Spinal cord (tissue), 10 donors: ENCODE measurements around the gene FAM174C. TPM values are rescaled to one million over a fixed set of nuclear protein-coding genes. Genes with fewer than 3 reads are reported as not detected.

Source experiments
- DNase-seq, 6 donors: peaks; one replicate each; pipeline versions ENCODE4 v3.0.0 to v3.0.0-alpha.2; 2013 to 2015; ENCODE audit warnings: low spot score in 6 of 6, low read depth in 4 of 6
- H3K27ac ChIP-seq: one replicate; pipeline ENCODE4 v1.5.1; 2013; ENCODE audit warnings: low read depth, low read length, control low read depth
- H3K27me3 ChIP-seq: one replicate; pipeline ENCODE4 v1.6.1; 2013; ENCODE audit warnings: low read length; ENCODE audit not compliant: control insufficient read depth, insufficient read depth
- H3K36me3 ChIP-seq: one replicate; pipeline ENCODE4 v1.6.1; 2013; ENCODE audit warnings: low read length; ENCODE audit not compliant: control insufficient read depth, insufficient read depth
- H3K4me1 ChIP-seq: one replicate; pipeline ENCODE4 v1.6.1; 2013; ENCODE audit warnings: low read length; ENCODE audit not compliant: control insufficient read depth, insufficient read depth
- H3K4me3 ChIP-seq: one replicate; pipeline ENCODE4 v1.5.1; 2013; ENCODE audit warnings: low read depth, low read length, control low read depth
- H3K9me3 ChIP-seq: one replicate; pipeline ENCODE4 v1.6.1; 2013; ENCODE audit warnings: low read length; ENCODE audit not compliant: control insufficient read depth, insufficient read depth
- WGBS: methylation state at CpG from one replicate; pipeline ENCODE4 v1.1.5; 2013; ENCODE audit warnings: missing lambda C conversion rate; ENCODE audit not compliant: insufficient coverage; 5-methylcytosine and 5-hydroxymethylcytosine counted together
- polyA plus RNA-seq, 2 donors: library from polyadenylated mRNA; unstranded; fragments of 120-200 nt; gene quantifications; one replicate each; pipeline ENCODE4 v1.2.1, GENCODE V29; 2013; ENCODE audit not compliant: insufficient read length in 2 of 2
- total RNA-seq, 2 donors: library from RNA; depleted of rRNA in 1 of 2; stranded (reverse); fragments of 120-200 nt in 1 of 2; fragments of >200 nt in 1 of 2; gene quantifications; one replicate each; pipeline versions ENCODE4 v1.2.3 to v1.2.4, GENCODE V29; 2013 to 2014
- donor health status: healthy.

FAM174C gene
- total and polyA plus RNA-seq, 4 donors, result 3.7 to 32.9 (median 25.2) TPM

DNA sequence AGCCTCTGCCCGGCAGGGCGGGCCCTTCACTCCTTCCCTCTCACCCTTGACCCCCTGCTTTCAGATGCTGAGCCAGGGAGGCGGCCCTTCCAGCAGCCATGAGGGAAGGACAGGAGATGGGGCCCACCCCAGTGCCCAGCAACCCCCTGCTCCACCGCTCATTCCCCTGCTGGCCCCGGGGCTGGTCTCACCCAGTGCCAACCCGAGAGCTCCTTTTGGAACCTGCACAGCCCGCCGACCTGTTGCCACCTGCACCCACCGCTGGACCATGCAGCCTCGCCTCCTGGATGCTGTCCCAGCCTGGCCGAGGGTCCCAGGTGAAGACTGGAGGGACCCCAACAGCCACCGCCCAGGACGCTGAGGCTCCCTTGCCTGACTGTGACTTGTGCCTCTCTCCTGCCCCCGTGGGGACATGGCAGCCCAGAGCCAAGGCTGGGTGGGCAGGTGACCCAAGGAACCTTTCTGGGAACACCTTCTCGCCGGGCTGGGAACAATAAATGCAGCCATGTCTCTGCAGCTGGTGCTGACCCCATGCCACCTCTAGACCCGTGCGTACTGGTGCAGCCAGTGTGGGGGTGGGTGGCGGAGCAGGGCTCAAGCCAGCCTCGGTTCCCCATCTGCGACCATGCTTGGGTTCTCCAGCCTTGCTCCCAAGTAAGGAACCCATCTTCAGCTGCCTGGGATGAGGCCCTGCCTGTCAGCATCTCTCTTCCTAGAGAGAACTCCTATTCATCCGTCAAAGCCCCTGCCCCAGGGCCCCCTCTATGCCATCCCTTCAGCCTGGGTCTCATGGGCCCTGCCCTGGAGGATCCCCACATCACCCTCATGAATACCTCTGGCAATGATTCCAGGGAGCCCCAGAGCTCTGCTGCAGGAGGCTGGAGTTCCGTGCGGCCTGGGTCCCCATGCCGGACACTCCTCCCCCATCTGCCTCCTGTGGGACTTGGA is 3.7 kb downstream of the FAM174C start:
- peaks cover 66% of the 10 kb centered on the region for H3K36me3 ChIP-seq
- H3K27me3 ChIP-seq, result no peaks in the 10 kb centered on the region
- 90% methylated on average over 25 of the region's 25 CpGs for WGBS
- no peak overlapping the region for H3K4me3 ChIP-seq
- no peak for DNase-seq
- H3K27ac ChIP-seq, result no peak overlapping the region
- H3K9me3 ChIP-seq, result no peaks in the 10 kb centered on the region
- H3K4me1 ChIP-seq, result peaks cover 51% of the 10 kb centered on the region

GRCh38 chr19:1279782-1280341 is 4.5 kb downstream of the FAM174C start:
- WGBS, result 31% methylated on average over 10 of the region's 10 CpGs
- H3K27ac ChIP-seq, result no peak overlapping the region
- H3K9me3 ChIP-seq, result no peaks in the 10 kb centered on the region
- peaks cover 57% of the 10 kb centered on the region for H3K36me3 ChIP-seq
- DNase-seq, result peak in 3 of 6 donors; percentile 66 to 94 (median 93)
- H3K27me3 ChIP-seq, result no peaks in the 10 kb centered on the region
- H3K4me3 ChIP-seq, result no peak overlapping the region
- H3K4me1 ChIP-seq, result peaks cover 43% of the 10 kb centered on the region

- WGBS, result 85% methylated on average over 41 of the region's 53 CpGs
- no peak overlapping the region for H3K27ac ChIP-seq
Observed at GRCh38 chr19:1280636-1281568, 5.6 kb downstream of the FAM174C start.

GRCh38 chr19:1281569-1282287 is 6.4 kb downstream of the FAM174C start:
- Histone ChIP-seq H3K4me3 (no peak overlapping the region), H3K36me3 (peaks cover 48% of the 10 kb centered on the region), H3K4me1 (peaks cover 39% of the 10 kb centered on the region), H3K27me3 (no peaks in the 10 kb centered on the region), H3K9me3 (no peaks in the 10 kb centered on the region), H3K27ac (no peak overlapping the region)
- DNase-seq, result no peak
- WGBS, result 71% methylated on average over 12 of the region's 15 CpGs

More at GRCh38 chr19:1280636-1281568, 5.6 kb downstream of the FAM174C start:
- H3K9me3 ChIP-seq, result no peaks in the 10 kb centered on the region
- no peak overlapping the region for H3K4me3 ChIP-seq
- DNase-seq, result no peak
- peaks cover 53% of the 10 kb centered on the region for H3K36me3 ChIP-seq
- no peaks in the 10 kb centered on the region for H3K27me3 ChIP-seq
- H3K4me1 ChIP-seq, result peaks cover 43% of the 10 kb centered on the region

- Histone ChIP-seq H3K4me3 (no peak overlapping the region), H3K27ac (no peak overlapping the region), H3K4me1 (peaks cover 44% of the 10 kb centered on the region), H3K9me3 (no peaks in the 10 kb centered on the region), H3K36me3 (peaks cover 47% of the 10 kb centered on the region), H3K27me3 (no peaks in the 10 kb centered on the region)
- WGBS, result 80% methylated on average over 17 of the region's 18 CpGs
- no peak for DNase-seq
Observed at GRCh38 chr19:1282588-1283206, 7.4 kb downstream of the FAM174C start.

GRCh38 chr19:1283207-1283916 is 8.0 kb downstream of the FAM174C start:
- 67% methylated on average over 21 of the region's 29 CpGs for WGBS
- Histone ChIP-seq H3K4me3 (no peak overlapping the region), H3K27ac (no peak overlapping the region), H3K4me1 (peaks cover 50% of the 10 kb centered on the region), H3K9me3 (no peaks in the 10 kb centered on the region), H3K36me3 (peaks cover 47% of the 10 kb centered on the region), H3K27me3 (no peaks in the 10 kb centered on the region)
- DNase-seq, result no peak

- 91% methylated on average over 9 of the region's 12 CpGs for WGBS
- no peaks in the 10 kb centered on the region for H3K27me3 ChIP-seq
- H3K4me3 ChIP-seq, result no peak overlapping the region
- H3K4me1 ChIP-seq, result peaks cover 55% of the 10 kb centered on the region
- H3K27ac ChIP-seq, result no peak overlapping the region
- DNase-seq, result no peak
- no peaks in the 10 kb centered on the region for H3K9me3 ChIP-seq
- peaks cover 47% of the 10 kb centered on the region for H3K36me3 ChIP-seq
Observed at GRCh38 chr19:1283917-1284292, 8.6 kb downstream of the FAM174C start.

DNA sequence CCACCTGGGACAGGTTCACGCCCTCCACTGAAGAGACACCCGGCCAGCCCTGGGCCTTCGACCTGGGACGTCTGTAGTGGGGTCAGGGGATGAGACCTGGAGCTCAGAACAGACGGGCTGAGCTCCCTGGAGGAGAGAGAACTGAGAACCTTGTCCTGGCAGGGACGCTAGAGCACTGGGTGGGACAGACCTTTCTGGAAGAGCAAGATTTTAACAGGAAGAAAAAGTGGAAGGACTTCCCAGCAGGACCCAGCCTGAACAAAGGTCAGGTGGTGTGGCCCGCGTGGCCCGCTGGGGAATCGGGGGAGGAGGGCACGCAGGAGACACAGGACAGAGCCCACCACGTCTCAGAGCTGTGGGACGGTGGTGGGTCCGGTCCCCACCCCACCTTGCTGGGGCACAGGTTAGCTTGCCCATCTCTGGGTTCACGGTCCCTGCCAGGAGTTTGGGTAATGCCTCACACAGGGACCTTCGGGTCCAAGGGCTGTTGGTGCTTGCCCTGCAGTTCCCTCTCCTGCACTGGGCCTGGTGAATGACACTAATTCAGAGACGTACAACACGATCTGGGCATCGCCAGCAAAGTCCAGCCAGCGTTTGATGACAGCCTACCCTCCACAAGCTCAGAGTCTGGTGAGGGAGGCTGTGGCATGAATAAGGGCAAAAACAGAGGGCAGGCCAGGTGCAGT is 9.1 kb downstream of the FAM174C start:
- Histone ChIP-seq H3K4me1 (peaks cover 57% of the 10 kb centered on the region), H3K27ac (no peak overlapping the region), H3K9me3 (no peaks in the 10 kb centered on the region), H3K27me3 (no peaks in the 10 kb centered on the region), H3K36me3 (peaks cover 47% of the 10 kb centered on the region), H3K4me3 (no peak overlapping the region)
- WGBS, result 86% methylated on average over 16 of the region's 20 CpGs
- no peak for DNase-seq
